ENCODE measurements around the gene TTN. TPM values are rescaled to one million over a fixed set of nuclear protein-coding genes. Genes with fewer than 3 reads are reported as not detected.

Gene TTN
- total and polyA plus RNA-seq, 7 experiments from 2014 or later: 3.1 to 45.5 (median 36.9) TPM

DNA sequence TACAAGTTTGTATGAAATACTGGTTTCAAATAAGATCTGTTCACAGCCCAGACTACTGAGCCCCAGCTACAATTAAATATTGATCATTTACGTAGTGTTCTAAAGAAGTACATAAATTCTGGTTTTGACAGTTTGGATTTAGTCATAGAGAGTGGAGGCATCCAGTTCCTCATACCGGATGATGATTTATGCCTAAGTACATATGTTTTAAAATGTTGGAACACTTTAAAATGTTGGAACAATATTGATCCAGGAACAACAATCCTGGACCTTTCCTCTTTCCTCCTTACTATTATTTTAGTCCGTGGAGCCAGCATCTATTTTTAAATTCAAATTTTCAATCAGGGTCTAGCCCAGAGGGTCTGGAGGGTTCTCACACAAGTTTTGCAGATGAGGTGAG, 22.8 kb upstream of the TTN start:
- peak overlapping the region in 8 of 9 donors; percentile 43 to 81 (median 58) for H3K27ac Mint-ChIP-seq
- no peak for ATAC-seq

DNA sequence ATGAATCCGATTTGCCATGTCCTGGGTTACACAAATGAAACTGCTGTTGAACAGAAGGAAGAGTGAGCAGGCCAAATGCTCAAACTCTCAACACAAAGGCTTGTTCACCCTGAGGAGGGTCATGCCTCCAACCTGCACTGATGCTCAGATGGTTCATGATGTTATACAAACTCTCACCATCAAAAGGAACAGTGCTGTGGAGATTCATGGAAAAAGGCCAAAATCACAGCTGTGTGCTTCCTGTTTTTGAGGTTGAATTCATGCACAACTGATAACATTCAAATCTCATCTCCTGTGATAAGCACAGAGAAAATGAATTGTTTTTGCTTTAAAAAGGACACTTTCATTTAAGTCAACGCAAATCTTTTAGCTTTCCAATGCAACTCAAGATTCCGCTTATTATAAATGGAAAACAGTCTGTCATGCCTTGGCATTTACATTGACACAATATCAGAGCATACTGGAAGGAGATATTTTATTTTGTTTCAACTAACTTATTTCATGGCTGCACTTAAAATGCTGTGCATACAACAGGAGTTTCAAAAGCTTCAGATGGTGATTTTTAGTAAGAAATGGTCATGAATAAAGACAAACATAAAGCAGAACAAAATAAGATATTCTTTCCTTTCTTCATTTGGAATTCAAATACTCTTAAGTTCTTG, 22.2 kb upstream of the TTN start:
- Histone ChIP-seq H3K4me1 (ENCODE audit: control insufficient read depth in 2 of 2, insufficient read depth in 2 of 2, low read length in 2 of 2) (no peaks in the 10 kb centered on the region), H3K36me3 (ENCODE audit: control insufficient read depth in 2 of 3, insufficient read depth in 3 of 3, low read length in 3 of 3) (no peaks in the 10 kb centered on the region), H3K27me3 (ENCODE audit: control insufficient read depth in 2 of 2, insufficient read depth in 2 of 2, low read length in 2 of 2) (no peaks in the 10 kb centered on the region), H3K9me3 (ENCODE audit: control insufficient read depth in 2 of 3, low read length in 3 of 3) (no peaks in the 10 kb centered on the region), H3K4me3 (ENCODE audit: low read length) (no peak overlapping the region), H3K27ac (ENCODE audit: low read depth, low read length) (no peak overlapping the region)
- Mint-ChIP-seq H3K27me3 (no peaks in the 10 kb centered on the region), H3K4me1 (peaks cover 7 to 29% (median 22%) of the 10 kb centered on the region in 7 donors), H3K36me3 (peaks cover 4 to 70% (median 63%) of the 10 kb centered on the region in 5 donors), H3K9me3 (peaks cover 0 to 18% (median 5%) of the 10 kb centered on the region in 11 donors), H3K4me3 (peak overlapping the region in 9 of 10 donors; percentile 0 to 62 (median 57)), H3K27ac (peak overlapping the region in 8 of 9 donors; percentile 46 to 88 (median 74))
- ChIA-PET CTCF (interaction anchor here (0.7 kb wide), 1 partner anchor 1066 kb away, joined by 3 read pairs; no protein-coding TSS in a partner anchor), POLR2A (interaction anchor here (0.7 kb wide), 1 partner anchor 266 kb away, joined by 3 read pairs; no protein-coding TSS in a partner anchor)
- DNase-seq (peak in 6 of 9 donors; percentile 9 to 55 (median 39)), ATAC-seq (peak; percentile 46)
- intact Hi-C loops (cut with micrococcal nuclease): no loop called here

More for the DNA sequence above, 22.8 kb upstream of the TTN start:
- Mint-ChIP-seq H3K36me3 (peaks cover 4 to 73% (median 64%) of the 10 kb centered on the region in 5 donors), H3K4me1 (peaks cover 7 to 29% (median 22%) of the 10 kb centered on the region in 7 donors), H3K27me3 (no peaks in the 10 kb centered on the region), H3K9me3 (peaks cover 0 to 18% (median 5%) of the 10 kb centered on the region in 11 donors), H3K4me3 (peak overlapping the region in 4 of 10 donors; percentile 20 to 62 (median 53))
- Histone ChIP-seq H3K27ac (ENCODE audit: low read depth, low read length) (no peak overlapping the region), H3K9me3 (ENCODE audit: control insufficient read depth in 2 of 3, low read length in 3 of 3) (no peaks in the 10 kb centered on the region), H3K27me3 (ENCODE audit: control insufficient read depth in 2 of 2, insufficient read depth in 2 of 2, low read length in 2 of 2) (no peaks in the 10 kb centered on the region), H3K36me3 (ENCODE audit: control insufficient read depth in 2 of 3, insufficient read depth in 3 of 3, low read length in 3 of 3) (peaks cover 0 to 2% (median 0%) of the 10 kb centered on the region in 3 experiments), H3K4me3 (ENCODE audit: low read length) (no peak overlapping the region), H3K4me1 (ENCODE audit: control insufficient read depth in 2 of 2, insufficient read depth in 2 of 2, low read length in 2 of 2) (no peaks in the 10 kb centered on the region)
- POLR2A ChIA-PET: interaction anchor here (0.7 kb wide), 1 partner anchor 265 kb away, joined by 3 read pairs; no protein-coding TSS in a partner anchor
- CTCF ChIA-PET: interaction anchor here (0.7 kb wide), 1 partner anchor 1067 kb away, joined by 3 read pairs; no protein-coding TSS in a partner anchor
- intact Hi-C loops (cut with micrococcal nuclease): loop anchor here in 1 of 2 donors (1.0 kb wide), 1 partner anchor 23 kb away; the partner anchor contains the start of gene TTN
- DNase-seq: no peak

DNA sequence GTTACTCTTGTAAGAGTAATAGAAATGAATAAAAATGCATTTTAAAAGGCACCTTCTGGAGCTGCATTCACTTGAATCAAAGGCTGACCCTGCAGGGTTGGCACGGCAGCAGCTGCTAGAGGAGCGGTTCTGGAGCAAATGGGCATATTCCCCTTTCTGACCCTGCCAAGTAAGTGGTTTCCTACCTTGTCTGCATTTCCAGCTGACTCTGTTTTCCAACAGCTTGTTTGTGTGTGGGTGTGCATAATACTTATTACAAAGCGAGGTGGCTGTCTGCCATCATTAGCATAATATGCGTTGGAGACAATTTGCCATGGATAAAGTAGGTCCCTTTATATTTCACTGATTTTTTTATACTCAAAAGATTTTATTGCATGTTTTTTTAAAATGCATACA, 21.3 kb upstream of the TTN start:
- Histone ChIP-seq H3K36me3 (ENCODE audit: control insufficient read depth in 2 of 3, insufficient read depth in 3 of 3, low read length in 3 of 3) (no peaks in the 10 kb centered on the region), H3K27me3 (ENCODE audit: control insufficient read depth in 2 of 2, insufficient read depth in 2 of 2, low read length in 2 of 2) (no peaks in the 10 kb centered on the region), H3K4me1 (ENCODE audit: control insufficient read depth in 2 of 2, insufficient read depth in 2 of 2, low read length in 2 of 2) (no peaks in the 10 kb centered on the region), H3K4me3 (ENCODE audit: low read length) (no peak overlapping the region), H3K27ac (ENCODE audit: low read depth, low read length) (no peak overlapping the region), H3K9me3 (ENCODE audit: control insufficient read depth in 2 of 3, low read length in 3 of 3) (no peaks in the 10 kb centered on the region)
- H3K4me3 Mint-ChIP-seq: no peak overlapping the region
- peaks cover 0 to 18% (median 5%) of the 10 kb centered on the region in 11 donors for H3K9me3 Mint-ChIP-seq
- intact Hi-C loops (cut with micrococcal nuclease): no loop called here
- no peak for ATAC-seq
- peak overlapping the region in 1 of 9 donors; percentile 21 for H3K27ac Mint-ChIP-seq
- no peak for DNase-seq
- CTCF ChIA-PET: no interaction called here
- H3K36me3 Mint-ChIP-seq: peaks cover 4 to 69% (median 58%) of the 10 kb centered on the region in 5 donors
- H3K4me1 Mint-ChIP-seq: peaks cover 7 to 29% (median 22%) of the 10 kb centered on the region in 7 donors
- no peaks in the 10 kb centered on the region for H3K27me3 Mint-ChIP-seq
- POLR2A ChIA-PET: no interaction called here

DNA sequence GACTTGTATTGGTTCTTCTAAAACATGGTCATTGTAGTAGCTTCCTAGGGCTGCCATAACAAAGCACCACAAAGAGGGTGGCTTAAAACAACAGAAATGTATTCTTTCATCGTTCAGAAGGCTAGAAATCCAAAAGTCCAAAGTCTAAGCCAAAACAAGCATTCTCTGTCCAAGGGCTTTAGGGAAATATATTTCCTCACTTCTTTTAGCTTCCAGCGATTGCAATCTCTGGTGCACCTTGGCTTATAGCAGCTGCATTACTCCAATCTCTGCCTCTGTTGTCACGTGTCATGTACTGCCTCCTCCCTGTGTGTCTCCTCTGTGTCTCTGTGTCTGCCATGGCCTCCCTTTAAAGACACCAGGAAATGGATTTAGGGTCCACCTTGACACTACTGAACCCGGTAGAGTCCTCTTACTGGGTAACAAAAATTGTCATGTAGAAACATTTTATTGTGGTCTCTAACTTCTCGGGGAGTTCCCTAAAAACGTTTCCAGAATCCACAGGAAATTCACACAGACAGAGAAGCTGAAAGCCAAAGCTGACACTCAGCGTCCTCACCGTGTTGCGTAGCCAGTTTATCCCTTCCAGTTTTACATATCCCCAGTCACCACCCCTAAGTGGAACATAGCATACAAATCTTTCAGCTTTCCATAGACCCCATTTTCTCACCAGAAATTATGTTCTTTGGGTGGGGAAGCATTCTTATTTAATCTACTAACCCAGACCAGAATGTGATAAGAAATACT, 20.7 kb upstream of the TTN start:
- Histone ChIP-seq H3K27me3 (ENCODE audit: control insufficient read depth in 2 of 2, insufficient read depth in 2 of 2, low read length in 2 of 2) (no peaks in the 10 kb centered on the region), H3K9me3 (ENCODE audit: control insufficient read depth in 2 of 3, low read length in 3 of 3) (no peaks in the 10 kb centered on the region), H3K36me3 (ENCODE audit: control insufficient read depth in 2 of 3, insufficient read depth in 3 of 3, low read length in 3 of 3) (no peaks in the 10 kb centered on the region), H3K4me3 (ENCODE audit: low read length) (no peak overlapping the region), H3K4me1 (ENCODE audit: control insufficient read depth in 2 of 2, insufficient read depth in 2 of 2, low read length in 2 of 2) (no peaks in the 10 kb centered on the region), H3K27ac (ENCODE audit: low read depth, low read length) (no peak overlapping the region)
- no peak for DNase-seq
- ChIA-PET POLR2A (no interaction called here), CTCF (no interaction called here)
- Mint-ChIP-seq H3K36me3 (peaks cover 4 to 65% (median 53%) of the 10 kb centered on the region in 5 donors), H3K27ac (peak overlapping the region in 2 of 9 donors; percentile 14 to 29), H3K27me3 (no peaks in the 10 kb centered on the region), H3K4me3 (no peak overlapping the region), H3K9me3 (peaks cover 0 to 18% (median 5%) of the 10 kb centered on the region in 11 donors), H3K4me1 (peaks cover 7 to 29% (median 22%) of the 10 kb centered on the region in 7 donors)
- no peak for ATAC-seq
- intact Hi-C loops (cut with micrococcal nuclease): no loop called here

DNA sequence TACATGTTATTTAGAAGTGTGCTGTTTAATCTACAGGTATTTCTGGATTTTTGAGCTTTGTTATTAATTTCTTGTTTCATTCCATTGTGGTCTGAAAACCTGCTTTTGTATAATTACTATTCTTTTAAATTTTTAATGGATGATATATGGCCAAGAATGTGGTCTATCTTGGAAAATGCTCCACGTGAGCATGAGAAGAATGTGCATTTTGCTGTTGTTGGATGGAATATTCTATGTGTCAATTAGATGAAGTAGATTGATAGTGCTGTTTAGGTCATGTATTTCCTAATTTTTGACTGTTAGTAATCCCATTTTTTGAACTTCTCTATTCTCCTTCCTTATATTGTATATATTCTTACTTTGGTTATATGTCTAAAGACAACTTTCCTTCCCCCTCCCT, 19.9 kb upstream of the TTN start:
- H3K9me3 Mint-ChIP-seq: peaks cover 0 to 18% (median 5%) of the 10 kb centered on the region in 11 donors
- H3K27me3 Mint-ChIP-seq: no peaks in the 10 kb centered on the region
- CTCF ChIA-PET: no interaction called here
- Histone ChIP-seq H3K27me3 (ENCODE audit: control insufficient read depth in 2 of 2, insufficient read depth in 2 of 2, low read length in 2 of 2) (no peaks in the 10 kb centered on the region), H3K4me3 (ENCODE audit: low read length) (no peak overlapping the region), H3K27ac (ENCODE audit: low read depth, low read length) (no peak overlapping the region), H3K4me1 (ENCODE audit: control insufficient read depth in 2 of 2, insufficient read depth in 2 of 2, low read length in 2 of 2) (no peaks in the 10 kb centered on the region), H3K9me3 (ENCODE audit: control insufficient read depth in 2 of 3, low read length in 3 of 3) (no peaks in the 10 kb centered on the region), H3K36me3 (ENCODE audit: control insufficient read depth in 2 of 3, insufficient read depth in 3 of 3, low read length in 3 of 3) (no peaks in the 10 kb centered on the region)
- H3K27ac Mint-ChIP-seq: peak overlapping the region in 1 of 9 donors; percentile 62
- H3K36me3 Mint-ChIP-seq: peaks cover 4 to 60% (median 48%) of the 10 kb centered on the region in 5 donors
- intact Hi-C loops (cut with micrococcal nuclease): no loop called here
- DNase-seq: no peak
- POLR2A ChIA-PET: no interaction called here
- no peak overlapping the region for H3K4me3 Mint-ChIP-seq
- ATAC-seq: no peak
- H3K4me1 Mint-ChIP-seq: peaks cover 7 to 29% (median 22%) of the 10 kb centered on the region in 7 donors

DNA sequence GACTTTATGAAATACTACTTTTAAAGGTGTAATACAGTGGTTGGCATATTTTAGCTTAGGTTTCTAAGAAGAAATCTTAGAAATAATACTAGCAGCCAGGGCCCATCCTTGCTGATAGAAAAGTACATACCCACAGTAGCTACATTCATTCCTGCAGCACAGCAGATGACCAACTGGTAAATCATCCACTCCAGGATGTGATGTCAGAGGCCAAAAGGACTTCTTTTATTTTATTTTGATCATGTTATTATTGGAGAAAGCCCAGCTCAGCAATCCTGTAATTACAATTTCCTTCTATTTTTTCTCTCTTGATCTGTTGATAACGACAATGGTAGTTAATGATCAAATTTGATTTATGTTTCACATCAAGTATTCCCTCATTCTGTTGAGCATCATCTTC, 18.0 kb upstream of the TTN start:
- H3K27ac Mint-ChIP-seq: no peak overlapping the region
- ChIA-PET CTCF (no interaction called here), POLR2A (no interaction called here)
- DNase-seq (no peak), ATAC-seq (no peak)
- Histone ChIP-seq H3K27ac (ENCODE audit: low read depth, low read length) (no peak overlapping the region), H3K36me3 (ENCODE audit: control insufficient read depth in 2 of 3, insufficient read depth in 3 of 3, low read length in 3 of 3) (no peaks in the 10 kb centered on the region), H3K9me3 (ENCODE audit: control insufficient read depth in 2 of 3, low read length in 3 of 3) (no peaks in the 10 kb centered on the region), H3K4me1 (ENCODE audit: control insufficient read depth in 2 of 2, insufficient read depth in 2 of 2, low read length in 2 of 2) (no peaks in the 10 kb centered on the region), H3K4me3 (ENCODE audit: low read length) (no peak overlapping the region), H3K27me3 (ENCODE audit: control insufficient read depth in 2 of 2, insufficient read depth in 2 of 2, low read length in 2 of 2) (no peaks in the 10 kb centered on the region)
- intact Hi-C loops (cut with micrococcal nuclease): no loop called here
- no peaks in the 10 kb centered on the region for H3K27me3 Mint-ChIP-seq
- H3K4me1 Mint-ChIP-seq: peaks cover 7 to 31% (median 23%) of the 10 kb centered on the region in 7 donors
- peaks cover 0 to 18% (median 5%) of the 10 kb centered on the region in 11 donors for H3K9me3 Mint-ChIP-seq
- peaks cover 3 to 55% (median 38%) of the 10 kb centered on the region in 5 donors for H3K36me3 Mint-ChIP-seq
- no peak overlapping the region for H3K4me3 Mint-ChIP-seq

Data from naive thymus-derived CD4-positive, alpha-beta T cell (primary cell).